ENCODE measurements around the gene PEX11G.

The PEX11G gene

GRCh38 chr19:7488736-7489353 lies at the start of gene PEX11G:
PEX11G (minus strand) TSS chr19:7489035; CDS start chr19:7489010, 25 bp downstream.
- DNase-seq (ENCODE audit: low read depth): peak; percentile 41
- peak within 1 kb of the TSS; percentile 61 for H3K4me3 ChIP-seq (ENCODE audit: low read depth, low read length)

- DNase-seq (ENCODE audit: low read depth): no peak
- peak overlapping the region; percentile 76 for H3K4me3 ChIP-seq (ENCODE audit: low read depth, low read length)
Observed at GRCh38 chr19:7535998-7536695, 47.3 kb upstream of the PEX11G start.

GRCh38 chr19:7535047-7535997 lies 46.5 kb upstream of the PEX11G start, which contains the start of gene PNPLA6:
PNPLA6 (plus strand) TSS chr19:7535717; CDS start chr19:7535789, 72 bp downstream.
- peak; percentile 77 for DNase-seq (ENCODE audit: low read depth)
- peak within 1 kb of the TSS; percentile 76 for H3K4me3 ChIP-seq (ENCODE audit: low read depth, low read length)

- DNase-seq (ENCODE audit: low read depth): peak; percentile 55
- H3K4me3 ChIP-seq (ENCODE audit: low read depth, low read length): peak overlapping the region; percentile 76
Observed at GRCh38 chr19:7534531-7535046, 45.8 kb upstream of the PEX11G start.

DNA sequence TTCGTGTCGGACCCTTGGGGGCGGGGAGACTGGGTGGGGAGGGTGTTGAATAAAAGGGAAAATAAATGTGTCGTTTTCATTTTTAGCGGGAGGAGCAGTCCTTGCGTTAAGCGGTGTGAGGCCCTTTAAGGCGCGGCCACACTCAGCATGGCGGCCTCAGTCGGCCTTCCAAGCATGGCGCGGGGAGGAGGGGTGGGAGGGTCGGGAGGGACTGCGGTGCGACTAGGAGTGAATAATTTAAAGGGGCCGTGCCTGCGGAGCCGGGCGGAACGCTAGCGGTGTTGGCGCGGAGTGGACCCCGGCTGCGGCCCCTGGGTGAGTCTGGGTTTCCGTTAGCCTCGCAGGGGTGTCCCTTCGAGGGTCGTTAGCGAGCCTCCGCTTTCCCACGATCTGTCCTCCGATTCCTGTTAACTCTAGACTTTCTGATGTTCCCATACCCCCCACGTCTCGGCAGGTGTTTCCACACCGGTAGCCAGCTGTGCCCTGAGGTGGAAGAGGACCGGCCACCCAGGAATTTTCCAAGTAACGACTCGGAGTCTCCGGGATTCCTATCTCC lies 45.2 kb upstream of the PEX11G start:
- peak; percentile 65 for DNase-seq (ENCODE audit: low read depth)

DNA sequence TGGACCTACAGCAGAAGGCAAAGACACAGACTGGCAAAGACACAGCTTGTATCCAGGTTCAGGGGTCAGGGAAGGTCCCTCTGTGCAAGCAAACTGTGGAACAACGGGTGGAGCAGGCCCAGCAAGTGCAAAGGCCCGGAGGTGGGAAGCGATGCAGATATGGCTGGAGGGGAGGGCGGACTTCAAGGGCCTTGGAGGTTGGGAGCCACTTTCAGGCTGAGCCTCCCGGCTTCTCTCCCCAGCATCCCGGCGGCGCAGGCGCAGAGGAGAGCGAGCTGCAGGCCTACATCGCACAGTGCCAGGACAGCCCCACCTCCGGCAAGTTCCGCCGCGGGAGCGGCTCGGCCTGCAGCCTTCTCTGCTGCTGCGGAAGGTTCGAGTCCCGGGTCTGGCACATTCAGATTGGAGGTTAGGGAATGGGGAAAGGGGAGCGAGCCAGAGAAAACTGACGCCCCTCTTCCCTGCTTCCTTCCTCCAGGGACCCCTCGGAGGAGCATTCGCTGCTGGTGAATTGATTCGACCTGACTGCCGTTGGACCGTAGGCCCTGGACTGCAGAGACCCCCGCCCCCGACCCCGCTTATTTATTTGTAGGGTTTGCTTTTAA lies 44.5 kb upstream of the PEX11G start:
- peak overlapping the region; percentile 76 for H3K4me3 ChIP-seq (ENCODE audit: low read depth, low read length)
- no peak for DNase-seq (ENCODE audit: low read depth)

More for the DNA sequence above, 45.2 kb upstream of the PEX11G start:
- peak overlapping the region; percentile 76 for H3K4me3 ChIP-seq (ENCODE audit: low read depth, low read length)

DNA sequence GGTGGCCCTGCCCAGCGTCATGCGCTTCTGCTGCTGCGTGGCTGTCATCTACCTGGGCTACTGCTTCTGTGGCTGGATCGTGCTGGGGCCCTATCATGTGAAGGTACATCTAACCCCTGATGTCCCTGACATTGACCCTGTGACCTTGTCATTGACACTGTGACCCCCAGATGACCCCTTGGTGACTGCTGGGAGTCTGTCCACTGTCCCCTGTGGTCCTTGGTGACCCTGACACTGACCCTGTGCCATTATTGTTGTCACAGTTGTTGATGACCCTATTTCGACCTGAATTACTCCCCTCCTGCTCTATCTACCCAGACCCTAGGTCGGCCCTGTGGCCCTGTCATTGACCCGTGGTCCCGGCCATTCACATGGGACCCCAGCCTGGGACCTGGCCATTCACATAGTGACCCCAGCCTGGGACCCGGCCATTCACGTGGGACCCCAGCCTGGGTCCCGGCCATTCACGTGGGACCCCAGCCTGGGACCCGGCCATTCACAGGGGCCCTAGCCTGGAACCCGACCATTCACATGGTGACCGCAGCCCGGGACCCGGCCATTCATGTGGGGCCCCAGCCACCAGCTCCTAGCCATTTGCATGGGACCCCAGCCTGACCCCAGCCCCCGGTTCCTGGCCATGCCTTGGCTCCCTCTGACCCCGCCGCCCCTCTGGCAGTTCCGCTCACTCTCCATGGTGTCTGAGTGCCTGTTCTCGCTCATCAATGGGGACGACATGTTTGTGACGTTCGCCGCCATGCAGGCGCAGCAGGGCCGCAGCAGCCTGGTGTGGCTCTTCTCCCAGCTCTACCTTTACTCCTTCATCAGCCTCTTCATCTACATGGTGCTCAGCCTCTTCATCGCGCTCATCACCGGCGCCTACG lies 41.0 kb upstream of the PEX11G start:
- DNase-seq (ENCODE audit: low read depth): no peak
- no peak overlapping the region for H3K4me3 ChIP-seq (ENCODE audit: low read depth, low read length)

- no peak for DNase-seq (ENCODE audit: low read depth)
- no peak overlapping the region for H3K4me3 ChIP-seq (ENCODE audit: low read depth, low read length)
Observed at GRCh38 chr19:7529246-7529600, 40.4 kb upstream of the PEX11G start.

- DNase-seq (ENCODE audit: low read depth): no peak
- no peak overlapping the region for H3K4me3 ChIP-seq (ENCODE audit: low read depth, low read length)
Observed at GRCh38 chr19:7528522-7529245, 39.8 kb upstream of the PEX11G start.

DNA sequence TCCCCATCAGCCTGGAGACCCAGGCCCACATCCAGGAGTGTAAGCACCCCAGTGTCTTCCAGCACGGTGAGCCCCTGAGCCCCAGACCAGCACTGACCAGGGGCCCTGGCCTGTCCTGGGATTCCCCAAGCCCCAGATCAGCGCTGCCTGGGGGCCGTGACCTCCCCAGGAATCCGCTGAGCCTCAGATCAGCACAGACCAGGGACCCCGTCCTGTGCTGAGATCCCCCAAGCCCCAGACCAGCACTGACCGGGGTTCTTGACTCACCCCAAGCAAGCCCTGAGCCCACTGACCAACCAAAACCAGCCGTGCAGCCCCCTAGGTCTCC lies 39.3 kb upstream of the PEX11G start:
- no peak for DNase-seq (ENCODE audit: low read depth)
- no peak overlapping the region for H3K4me3 ChIP-seq (ENCODE audit: low read depth, low read length)

DNA sequence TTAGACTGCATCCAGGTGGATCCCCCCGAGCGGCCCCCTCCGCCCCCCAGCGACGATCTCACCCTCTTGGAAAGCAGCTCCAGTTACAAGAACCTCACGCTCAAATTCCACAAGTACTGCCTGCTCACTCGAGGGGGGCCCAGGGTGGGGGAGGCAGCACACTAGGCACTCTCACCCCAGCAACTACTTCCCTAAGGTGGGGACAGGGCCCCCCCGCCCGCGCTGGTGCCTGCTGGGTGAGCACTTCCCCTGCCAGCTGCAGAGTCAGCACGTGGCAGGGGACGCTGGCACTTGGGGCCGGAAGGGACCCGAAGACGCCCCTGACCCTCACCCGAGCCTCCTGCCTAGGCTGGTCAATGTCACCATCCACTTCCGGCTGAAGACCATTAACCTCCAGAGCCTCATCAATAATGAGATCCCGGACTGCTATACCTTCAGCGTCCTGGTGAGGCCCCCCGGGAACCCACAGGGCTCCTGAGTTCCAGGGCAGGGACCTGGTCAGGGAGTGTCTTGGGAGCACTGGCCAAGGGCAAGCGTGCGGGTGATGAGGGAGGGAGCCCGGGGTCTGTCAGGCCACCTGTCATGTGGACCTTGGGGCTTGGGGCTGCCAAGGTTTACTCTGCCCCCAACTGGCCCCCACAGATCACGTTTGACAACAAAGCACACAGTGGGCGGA lies 38.8 kb upstream of the PEX11G start:
- no peak for DNase-seq (ENCODE audit: low read depth)
- no peak overlapping the region for H3K4me3 ChIP-seq (ENCODE audit: low read depth, low read length)

DNA sequence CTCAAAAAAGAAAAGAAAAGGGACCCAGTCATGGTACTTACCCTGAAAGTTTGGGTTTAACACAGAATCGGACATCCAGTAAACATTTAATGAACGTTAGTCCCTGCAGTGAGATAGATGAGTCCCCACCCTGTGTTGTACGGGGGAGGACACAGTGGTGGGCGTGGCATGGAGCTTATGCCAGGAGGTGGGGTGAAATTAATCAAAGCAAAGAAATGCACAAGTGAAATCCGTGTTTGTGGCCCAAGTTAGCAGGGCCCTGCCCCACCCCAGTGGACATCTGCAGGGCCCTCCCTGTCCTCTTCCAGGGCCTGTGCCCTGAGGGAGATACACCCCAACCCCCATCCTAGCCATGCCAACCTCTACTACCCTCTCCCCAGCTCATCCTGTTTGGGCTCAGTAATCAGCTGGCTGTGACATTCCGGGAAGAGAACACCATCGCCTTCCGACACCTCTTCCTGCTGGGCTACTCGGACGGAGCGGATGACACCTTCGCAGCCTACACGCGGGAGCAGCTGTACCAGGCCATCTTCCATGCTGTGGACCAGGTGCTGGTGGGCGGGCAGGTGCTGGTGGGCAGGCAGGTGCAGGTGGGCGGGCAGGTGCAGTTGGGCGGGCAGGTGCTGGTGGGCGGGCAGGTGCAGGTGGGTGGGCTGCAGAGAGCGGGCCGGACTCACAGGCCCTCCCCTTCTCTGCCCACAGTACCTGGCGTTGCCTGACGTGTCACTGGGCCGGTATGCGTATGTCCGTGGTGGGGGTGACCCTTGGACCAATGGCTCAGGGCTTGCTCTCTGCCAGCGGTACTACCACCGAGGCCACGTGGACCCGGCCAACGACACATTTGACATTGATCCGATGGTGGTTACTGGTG lies 37.5 kb upstream of the PEX11G start:
- no peak for DNase-seq (ENCODE audit: low read depth)
- H3K4me3 ChIP-seq (ENCODE audit: low read depth, low read length): no peak overlapping the region

DNA sequence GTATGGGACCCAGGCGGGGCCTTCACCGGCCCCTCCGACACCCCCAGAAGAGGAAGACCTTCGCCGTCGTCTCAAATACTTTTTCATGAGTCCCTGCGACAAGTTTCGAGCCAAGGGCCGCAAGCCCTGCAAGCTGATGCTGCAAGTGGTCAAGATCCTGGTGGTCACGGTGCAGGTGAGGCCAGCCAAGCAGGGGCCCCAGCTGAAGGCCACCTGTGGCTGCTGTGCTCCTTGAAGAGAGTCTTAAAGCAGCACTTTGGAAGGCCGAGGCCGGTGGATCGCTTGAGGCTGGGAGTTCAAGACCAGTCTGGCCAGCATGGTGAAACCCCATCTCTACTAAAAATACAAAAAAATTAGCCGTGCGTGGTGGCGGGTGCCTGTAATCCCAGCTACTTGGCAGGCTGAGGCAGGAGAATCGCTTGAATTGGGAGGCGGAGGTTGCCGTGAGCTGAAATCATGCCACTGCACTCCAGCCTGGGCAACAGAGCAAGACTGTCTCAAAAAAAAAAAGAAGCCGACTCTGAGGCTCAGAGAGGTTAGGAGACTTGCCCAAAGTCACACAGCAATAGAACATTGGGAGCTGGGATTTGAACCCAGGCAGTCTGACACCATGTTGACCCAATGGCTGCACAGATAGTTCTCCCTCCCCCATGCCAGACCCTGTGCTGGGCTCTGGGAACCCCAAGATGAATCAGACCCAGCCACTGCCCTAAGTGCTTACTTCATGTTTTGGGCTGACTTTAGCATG lies 36.3 kb upstream of the PEX11G start:
- H3K4me3 ChIP-seq (ENCODE audit: low read depth, low read length): no peak overlapping the region
- DNase-seq (ENCODE audit: low read depth): no peak

DNA sequence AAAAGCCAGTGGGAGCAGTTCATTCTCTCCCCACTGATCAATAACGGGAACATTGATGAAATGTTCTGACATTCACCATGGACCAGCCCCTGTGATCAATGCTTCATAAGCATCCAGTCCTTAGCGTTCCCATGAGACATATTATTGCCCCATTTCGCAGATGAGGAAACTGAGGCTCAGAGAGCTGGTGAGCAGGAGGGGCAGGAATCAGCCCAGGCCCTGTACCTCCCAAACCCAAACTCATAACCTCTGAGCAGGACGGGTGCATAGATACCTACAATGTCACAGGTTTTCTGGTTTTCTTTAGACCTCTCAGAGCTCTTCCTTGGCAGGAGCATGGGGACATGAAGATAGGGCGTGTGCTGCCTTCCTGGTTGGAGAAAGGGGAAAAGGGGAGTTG lies 35.7 kb upstream of the PEX11G start:
- no peak overlapping the region for H3K4me3 ChIP-seq (ENCODE audit: low read depth, low read length)
- no peak for DNase-seq (ENCODE audit: low read depth)

GRCh38 chr19:7522923-7523667 lies 34.3 kb upstream of the PEX11G start:
- peak overlapping the region; percentile 79 for H3K4me3 ChIP-seq (ENCODE audit: low read depth, low read length)
- DNase-seq (ENCODE audit: low read depth): no peak
